HL-60 (cell line): Measurements from ENCODE around the gene C9.

ENCODE experiments used
- DNase-seq, 2 experiments: peaks; one replicate each; pipeline ENCODE4 v3.0.0-alpha.2; 2010 to 2020; ENCODE audit warnings: low read depth in 1 of 2, low spot score in 1 of 2
- H3K27ac ChIP-seq: fragments of 250-450 bp; sonication (Bioruptor Pico); replicated peaks from 2 replicates; pipeline ENCODE4 v1.5.1; 2020; ENCODE audit warnings: mild to moderate bottlenecking, moderate library complexity
- H3K27me3 ChIP-seq: fragments of 250-450 bp; sonication (Bioruptor Pico); 2 replicates; pipeline ENCODE4 v1.5.1; 2021; ENCODE audit warnings: mild to moderate bottlenecking, moderate library complexity; ENCODE audit not compliant: insufficient read depth, poor library complexity, severe bottlenecking
- H3K4me3 ChIP-seq: replicated peaks from 2 replicates; pipeline ENCODE4 v1.5.1; 2011; ENCODE audit warnings: mild to moderate bottlenecking, control low read depth, low read length; ENCODE audit not compliant: insufficient read depth
- CTCF ChIP-seq: IDR thresholded peaks from one replicate; pipeline ENCODE4 v1.5.1; 2011; ENCODE audit warnings: low read length, control low read depth, inconsistent platforms; ENCODE audit not compliant: insufficient read depth
- GABPA ChIP-seq: IDR thresholded peaks from 2 replicates; pipeline ENCODE4 v1.6.1; 2012; ENCODE audit warnings: low read depth
- POLR2AphosphoS5 ChIP-seq: IDR thresholded peaks from 2 replicates; pipeline ENCODE4 v1.6.1; 2012; ENCODE audit warnings: low read depth
- SPI1 ChIP-seq: IDR thresholded peaks from 2 replicates; pipeline ENCODE4 v1.6.1; 2012; ENCODE audit warnings: low read depth, mild to moderate bottlenecking, borderline replicate concordance
- TF ChIP-seq, protein P1 (sequence below): IDR thresholded peaks from 2 replicates; pipeline ENCODE4 v1.6.1; 2012; ENCODE audit warnings: low read depth; ENCODE audit not compliant: insufficient replicate concordance

C9 gene

DNA sequence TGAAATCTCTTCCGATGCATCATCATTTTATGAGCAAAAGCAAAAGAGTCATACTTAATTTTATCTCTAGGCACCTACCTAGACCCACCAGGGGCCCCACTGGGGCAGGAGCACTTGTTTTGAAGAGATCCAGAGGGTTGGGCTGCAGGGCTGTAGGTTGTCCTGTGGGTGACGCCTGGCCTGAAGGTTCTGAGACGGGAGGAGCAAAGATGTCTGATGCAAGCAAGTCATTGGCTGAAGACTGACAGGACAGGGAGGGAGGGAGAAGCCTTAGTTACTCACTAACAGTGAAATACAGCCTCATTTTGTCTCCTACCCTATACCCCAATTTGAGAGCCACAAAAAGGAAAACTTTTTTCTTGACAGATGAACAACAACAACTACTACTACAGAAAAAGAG lies 17.1 kb upstream of the C9 start:
- H3K27ac ChIP-seq: no peak overlapping the region

DNA sequence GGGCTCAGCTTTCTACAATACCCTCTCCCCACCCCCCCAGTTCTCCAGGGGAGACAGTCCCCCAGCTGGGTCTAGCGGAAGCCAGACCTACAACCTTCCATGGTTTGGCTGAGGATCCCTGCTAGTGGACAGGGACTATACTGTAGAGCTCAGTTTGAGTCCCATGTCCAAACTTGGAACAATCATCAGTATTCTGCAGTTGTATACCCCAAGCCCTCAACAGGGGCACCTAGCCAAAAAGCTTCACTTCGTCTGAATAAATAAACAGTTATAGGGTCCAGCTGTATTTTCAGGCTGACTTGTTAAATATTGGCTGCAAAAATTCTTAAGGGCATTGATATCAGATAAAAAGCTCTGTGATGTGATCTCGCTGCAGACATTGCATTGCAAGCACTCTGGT lies 15.4 kb upstream of the C9 start:
- TF ChIP-seq, protein P1, sequence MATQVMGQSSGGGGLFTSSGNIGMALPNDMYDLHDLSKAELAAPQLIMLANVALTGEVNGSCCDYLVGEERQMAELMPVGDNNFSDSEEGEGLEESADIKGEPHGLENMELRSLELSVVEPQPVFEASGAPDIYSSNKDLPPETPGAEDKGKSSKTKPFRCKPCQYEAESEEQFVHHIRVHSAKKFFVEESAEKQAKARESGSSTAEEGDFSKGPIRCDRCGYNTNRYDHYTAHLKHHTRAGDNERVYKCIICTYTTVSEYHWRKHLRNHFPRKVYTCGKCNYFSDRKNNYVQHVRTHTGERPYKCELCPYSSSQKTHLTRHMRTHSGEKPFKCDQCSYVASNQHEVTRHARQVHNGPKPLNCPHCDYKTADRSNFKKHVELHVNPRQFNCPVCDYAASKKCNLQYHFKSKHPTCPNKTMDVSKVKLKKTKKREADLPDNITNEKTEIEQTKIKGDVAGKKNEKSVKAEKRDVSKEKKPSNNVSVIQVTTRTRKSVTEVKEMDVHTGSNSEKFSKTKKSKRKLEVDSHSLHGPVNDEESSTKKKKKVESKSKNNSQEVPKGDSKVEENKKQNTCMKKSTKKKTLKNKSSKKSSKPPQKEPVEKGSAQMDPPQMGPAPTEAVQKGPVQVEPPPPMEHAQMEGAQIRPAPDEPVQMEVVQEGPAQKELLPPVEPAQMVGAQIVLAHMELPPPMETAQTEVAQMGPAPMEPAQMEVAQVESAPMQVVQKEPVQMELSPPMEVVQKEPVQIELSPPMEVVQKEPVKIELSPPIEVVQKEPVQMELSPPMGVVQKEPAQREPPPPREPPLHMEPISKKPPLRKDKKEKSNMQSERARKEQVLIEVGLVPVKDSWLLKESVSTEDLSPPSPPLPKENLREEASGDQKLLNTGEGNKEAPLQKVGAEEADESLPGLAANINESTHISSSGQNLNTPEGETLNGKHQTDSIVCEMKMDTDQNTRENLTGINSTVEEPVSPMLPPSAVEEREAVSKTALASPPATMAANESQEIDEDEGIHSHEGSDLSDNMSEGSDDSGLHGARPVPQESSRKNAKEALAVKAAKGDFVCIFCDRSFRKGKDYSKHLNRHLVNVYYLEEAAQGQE: no peak
- TF ChIP-seq SPI1 (no peak), POLR2AphosphoS5 (no peak), GABPA (no peak), CTCF (no peak)
- no peak overlapping the region for H3K4me3 ChIP-seq
- H3K27me3 ChIP-seq: peaks cover 14% of the 10 kb centered on the region
- no peak for DNase-seq
- no peak overlapping the region for H3K27ac ChIP-seq

More for the DNA sequence above, 17.1 kb upstream of the C9 start:
- peaks cover 13% of the 10 kb centered on the region for H3K27me3 ChIP-seq
- no peak overlapping the region for H3K4me3 ChIP-seq
- no peak for DNase-seq
- TF ChIP-seq POLR2AphosphoS5 (no peak), SPI1 (no peak), GABPA (no peak), CTCF (no peak)
- TF ChIP-seq, protein P1: no peak

GRCh38 chr5:39377613-39378012 lies 13.3 kb upstream of the C9 start:
- DNase-seq: no peak
- peaks cover 3% of the 10 kb centered on the region for H3K27me3 ChIP-seq
- no peak overlapping the region for H3K27ac ChIP-seq
- no peak overlapping the region for H3K4me3 ChIP-seq
- TF ChIP-seq CTCF: no peak
- TF ChIP-seq, protein P1: no peak
- TF ChIP-seq SPI1: no peak
- TF ChIP-seq POLR2AphosphoS5: no peak
- TF ChIP-seq GABPA: no peak
